GM23338 (cell line): ENCODE data around the gene ATF7. TPM values are rescaled to one million over a fixed set of nuclear protein-coding genes. Genes with fewer than 3 reads are reported as not detected.
"Not testable (repeated sequence)": the region's sequence is repeated elsewhere in the genome, so short reads cannot be mapped to it uniquely, and the experiment has no call there.

Experiments used
- ATAC-seq: fragments of 200-7000 bp; cut with Tn5 transposase; 3 replicates; pipeline ENCODE4 v1.9.1; 2020
- DNase-seq: peaks from one replicate; pipeline ENCODE4 v3.0.0-alpha.2; 2015; ENCODE audit warnings: low spot score
- H2AFZ ChIP-seq: fragments of 200-600 bp; sonication (generic); 2 replicates; pipeline ENCODE4 v1.8.0; 2016; ENCODE audit warnings: antibody characterized with exemption, mild to moderate bottlenecking, moderate library complexity
- H3F3A ChIP-seq: fragments of 200-600 bp; sonication (generic); replicated peaks from 2 replicates; pipeline ENCODE4 v1.8.0; 2017; ENCODE audit warnings: antibody characterized with exemption, mixed run types, low read depth
- H3K27ac ChIP-seq: fragments of 200-600 bp; sonication (generic); 2 replicates; pipeline ENCODE4 v1.6.1; 2016; ENCODE audit warnings: low read depth
- H3K27me3 ChIP-seq: fragments of 200-600 bp; sonication (generic); 2 replicates; pipeline ENCODE4 v1.8.0; 2016; ENCODE audit warnings: mild to moderate bottlenecking, mixed run types, moderate library complexity; ENCODE audit not compliant: insufficient read depth
- H3K36me3 ChIP-seq: fragments of 200-600 bp; sonication (generic); 2 replicates; pipeline ENCODE4 v1.8.0; 2016; ENCODE audit warnings: mild to moderate bottlenecking; ENCODE audit not compliant: insufficient read depth
- H3K4me1 ChIP-seq: fragments of 200-600 bp; sonication (generic); 2 replicates; pipeline ENCODE4 v1.8.0; 2016; ENCODE audit warnings: mild to moderate bottlenecking, moderate library complexity; ENCODE audit not compliant: insufficient read depth
- H3K4me2 ChIP-seq: fragments of 200-600 bp; sonication (generic); 2 replicates; pipeline ENCODE4 v1.7.1; 2017; ENCODE audit warnings: mixed run types
- H3K4me3 ChIP-seq: fragments of 200-600 bp; sonication (generic); 2 replicates; pipeline ENCODE4 v1.6.1; 2016; ENCODE audit warnings: mixed run types
- H3K79me2 ChIP-seq: fragments of 200-600 bp; sonication (generic); replicated peaks from 2 replicates; pipeline ENCODE4 v1.8.0; 2017; ENCODE audit warnings: mild to moderate bottlenecking; ENCODE audit not compliant: insufficient read depth
- H3K9me2 ChIP-seq: fragments of 200-600 bp; sonication (generic); 2 replicates; pipeline ENCODE4 v1.8.0; 2017; ENCODE audit not compliant: insufficient read depth
- H4K20me1 ChIP-seq: fragments of 200-600 bp; sonication (generic); replicated peaks from 2 replicates; pipeline ENCODE4 v1.8.0; 2017; ENCODE audit warnings: mild to moderate bottlenecking; ENCODE audit not compliant: insufficient read depth
- H3K27ac Mint-ChIP-seq: 2 replicates; pipeline ENCODE4 v1.8.0; 2020; ENCODE audit warnings: inconsistent platforms, mild to moderate bottlenecking, moderate library complexity, mixed read lengths
- H3K27me3 Mint-ChIP-seq: 3 replicates; pipeline ENCODE4 v1.8.0; 2022; ENCODE audit warnings: low read depth, mild to moderate bottlenecking, moderate library complexity, mixed read lengths, inconsistent platforms; ENCODE audit not compliant: insufficient read depth, poor library complexity
- H3K36me3 Mint-ChIP-seq: 3 replicates; pipeline ENCODE4 v1.8.0; 2021; ENCODE audit warnings: low read depth, mild to moderate bottlenecking, inconsistent platforms, moderate library complexity, mixed read lengths
- H3K4me1 Mint-ChIP-seq: 3 replicates; pipeline ENCODE4 v1.8.0; 2020; ENCODE audit warnings: mild to moderate bottlenecking, inconsistent platforms, mixed read lengths
- H3K4me3 Mint-ChIP-seq: 3 replicates; pipeline ENCODE4 v1.8.0; 2021; ENCODE audit warnings: moderate library complexity, mild to moderate bottlenecking, inconsistent platforms, mixed read lengths
- H3K9me3 Mint-ChIP-seq: 3 replicates; pipeline ENCODE4 v1.8.0; 2020; ENCODE audit warnings: moderate library complexity, mild to moderate bottlenecking, inconsistent platforms, mixed read lengths
- CREB1 ChIP-seq: fragments of 250-450 bp; sonication (Bioruptor Pico); IDR thresholded peaks from 2 replicates; pipeline ENCODE4 v1.5.0; 2020; ENCODE audit warnings: low read depth, mild to moderate bottlenecking, moderate library complexity
- EZH2phosphoT487 ChIP-seq: fragments of 200-600 bp; sonication (generic); IDR thresholded peaks from one replicate; pipeline ENCODE4 v1.8.1; 2018; ENCODE audit warnings: antibody characterized with exemption; ENCODE audit not compliant: unreplicated experiment
- JUNB ChIP-seq: IDR thresholded peaks from one replicate; pipeline ENCODE4 v1.6.1; 2016; ENCODE audit warnings: antibody characterized with exemption; ENCODE audit not compliant: unreplicated experiment
- POLR2AphosphoS5 ChIP-seq: IDR thresholded peaks from 2 replicates; pipeline ENCODE4 v1.6.1; 2016; ENCODE audit warnings: antibody characterized with exemption, low read depth
- STAT1 ChIP-seq: IDR thresholded peaks from one replicate; pipeline ENCODE4 v1.6.1; 2016; ENCODE audit warnings: antibody characterized with exemption; ENCODE audit not compliant: unreplicated experiment
- ZNF114 ChIP-seq: fragments of 250-450 bp; sonication (Bioruptor Pico); IDR thresholded peaks from 2 replicates; pipeline ENCODE4 v1.5.0; 2020; ENCODE audit warnings: mild to moderate bottlenecking, moderate library complexity
- ZNF331 ChIP-seq: fragments of 250-450 bp; sonication (Bioruptor Pico); IDR thresholded peaks from 2 replicates; pipeline ENCODE4 v1.5.0; 2020; ENCODE audit warnings: low read depth, mild to moderate bottlenecking, moderate library complexity
- polyA plus RNA-seq: library from polyadenylated mRNA; unstranded; fragments of >200 nt; fragmentation: Nextera tagmentation; extraction: Ambion mirVana; gene quantifications from 2 replicates; pipeline ENCODE4 v1.2.1, GENCODE V29; 2016
- total RNA-seq: library from RNA; depleted of rRNA; stranded (reverse); fragments of >200 nt; shearing (Covaris generic); gene quantifications from 2 replicates; pipeline ENCODE4 v1.2.3, GENCODE V29; 2014
- TF ChIP-seq, protein P1 (sequence below): fragments of 250-450 bp; sonication (Bioruptor Pico); IDR thresholded peaks from 2 replicates; pipeline ENCODE4 v1.5.0; 2020; ENCODE audit warnings: mild to moderate bottlenecking, moderate library complexity
- TF ChIP-seq, protein P2 (sequence below), 2 experiments: fragments of 200-600 bp in 1 of 2; sonication (generic) in 1 of 2; conservative IDR thresholded peaks; 2 replicates each; pipeline versions ENCODE4 v1.5.1 to v1.6.1; 2016 to 2017; ENCODE audit warnings: antibody characterized with exemption in 2 of 2, low read depth in 2 of 2, mild to moderate bottlenecking in 2 of 2, moderate library complexity in 1 of 2
- TF ChIP-seq, protein P3 (sequence below): IDR thresholded peaks from 2 replicates; pipeline ENCODE4 v1.6.1; 2016; ENCODE audit warnings: antibody characterized with exemption
- TF ChIP-seq, protein P4 (sequence below): IDR thresholded peaks from one replicate; pipeline ENCODE4 v1.6.1; 2018; ENCODE audit warnings: antibody characterized with exemption; ENCODE audit not compliant: unreplicated experiment

ATF7 gene
- total and polyA plus RNA-seq, 2 experiments from 2014 or later = 13.9 to 16.3 TPM

DNA sequence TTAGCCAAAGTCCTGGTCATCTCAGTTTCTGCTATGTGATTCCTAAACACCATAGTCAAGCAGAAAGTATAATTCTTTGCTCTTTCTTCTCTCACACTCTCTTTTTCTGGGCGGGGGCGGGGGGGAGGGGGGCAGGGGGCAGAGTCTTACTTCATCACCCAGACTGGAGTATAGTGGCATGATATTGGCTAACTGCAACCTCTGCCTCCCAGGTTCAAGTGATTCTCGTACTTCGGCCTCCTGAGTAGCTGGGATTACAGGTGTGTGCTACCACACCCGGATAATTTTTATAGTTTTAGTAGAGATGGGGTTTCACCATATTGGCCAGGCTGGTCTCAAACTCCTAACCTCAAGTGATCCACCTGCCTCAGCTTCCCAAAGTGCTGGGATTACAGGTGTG lies 60.8 kb downstream of the ATF7 start:
- not testable (repeated sequence) for H3K36me3 ChIP-seq, H4K20me1 ChIP-seq, ATAC-seq, DNase-seq, H3K27ac ChIP-seq, H3F3A ChIP-seq, H3K4me3 Mint-ChIP-seq, H3K79me2 ChIP-seq, H3K36me3 Mint-ChIP-seq, H2AFZ ChIP-seq, H3K27me3 ChIP-seq, H3K9me3 Mint-ChIP-seq, H3K9me2 ChIP-seq, H3K27me3 Mint-ChIP-seq, H3K27ac Mint-ChIP-seq, H3K4me2 ChIP-seq, H3K4me3 ChIP-seq
- peaks cover 31% of the 10 kb centered on the region for H3K4me1 ChIP-seq
- peaks cover 28% of the 10 kb centered on the region for H3K4me1 Mint-ChIP-seq

DNA sequence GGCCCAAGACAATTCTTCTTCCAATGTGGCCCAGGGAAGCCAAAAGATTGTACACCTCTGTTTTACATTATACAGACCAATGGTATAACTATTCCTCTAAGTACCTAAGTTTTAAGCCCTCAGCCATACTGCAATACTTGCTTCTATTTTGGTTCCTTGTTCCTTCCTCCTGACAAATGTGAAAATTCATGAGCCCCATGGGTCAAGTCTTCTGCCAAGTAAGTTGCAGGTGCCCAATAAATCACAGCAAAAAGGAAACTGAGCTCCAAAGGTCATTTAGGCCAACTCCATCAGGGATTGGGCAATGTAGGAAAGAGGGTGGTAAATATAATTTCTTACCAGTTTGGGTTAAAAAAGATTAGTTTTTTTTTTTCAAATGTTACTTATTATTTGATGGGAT lies 61.2 kb downstream of the ATF7 start:
- Mint-ChIP-seq H3K4me1 (peaks cover 25% of the 10 kb centered on the region), H3K36me3 (no peaks in the 10 kb centered on the region), H3K27ac (no peak overlapping the region), H3K27me3 (no peaks in the 10 kb centered on the region), H3K4me3 (no peak overlapping the region), H3K9me3 (no peaks in the 10 kb centered on the region)
- H3K4me3 ChIP-seq = no peak overlapping the region
- no peaks in the 10 kb centered on the region for H3K79me2 ChIP-seq
- no peaks in the 10 kb centered on the region for H3K9me2 ChIP-seq
- H3K36me3 ChIP-seq = no peaks in the 10 kb centered on the region
- DNase-seq (no peak), ATAC-seq (no peak)
- H3K27me3 ChIP-seq = no peaks in the 10 kb centered on the region
- H3K4me2 ChIP-seq = no peak overlapping the region
- no peak overlapping the region for H2AFZ ChIP-seq
- no peaks in the 10 kb centered on the region for H3F3A ChIP-seq
- peaks cover 27% of the 10 kb centered on the region for H3K4me1 ChIP-seq
- H3K27ac ChIP-seq = no peak overlapping the region
- no peaks in the 10 kb centered on the region for H4K20me1 ChIP-seq
- TF ChIP-seq JUNB (no peak), ZNF331 (CRISPR knock-in tag) (no peak), CREB1 (no peak), POLR2AphosphoS5 (no peak), STAT1 (no peak), EZH2phosphoT487 (no peak), ZNF114 (CRISPR knock-in tag) (no peak)
- TF ChIP-seq, protein P1, sequence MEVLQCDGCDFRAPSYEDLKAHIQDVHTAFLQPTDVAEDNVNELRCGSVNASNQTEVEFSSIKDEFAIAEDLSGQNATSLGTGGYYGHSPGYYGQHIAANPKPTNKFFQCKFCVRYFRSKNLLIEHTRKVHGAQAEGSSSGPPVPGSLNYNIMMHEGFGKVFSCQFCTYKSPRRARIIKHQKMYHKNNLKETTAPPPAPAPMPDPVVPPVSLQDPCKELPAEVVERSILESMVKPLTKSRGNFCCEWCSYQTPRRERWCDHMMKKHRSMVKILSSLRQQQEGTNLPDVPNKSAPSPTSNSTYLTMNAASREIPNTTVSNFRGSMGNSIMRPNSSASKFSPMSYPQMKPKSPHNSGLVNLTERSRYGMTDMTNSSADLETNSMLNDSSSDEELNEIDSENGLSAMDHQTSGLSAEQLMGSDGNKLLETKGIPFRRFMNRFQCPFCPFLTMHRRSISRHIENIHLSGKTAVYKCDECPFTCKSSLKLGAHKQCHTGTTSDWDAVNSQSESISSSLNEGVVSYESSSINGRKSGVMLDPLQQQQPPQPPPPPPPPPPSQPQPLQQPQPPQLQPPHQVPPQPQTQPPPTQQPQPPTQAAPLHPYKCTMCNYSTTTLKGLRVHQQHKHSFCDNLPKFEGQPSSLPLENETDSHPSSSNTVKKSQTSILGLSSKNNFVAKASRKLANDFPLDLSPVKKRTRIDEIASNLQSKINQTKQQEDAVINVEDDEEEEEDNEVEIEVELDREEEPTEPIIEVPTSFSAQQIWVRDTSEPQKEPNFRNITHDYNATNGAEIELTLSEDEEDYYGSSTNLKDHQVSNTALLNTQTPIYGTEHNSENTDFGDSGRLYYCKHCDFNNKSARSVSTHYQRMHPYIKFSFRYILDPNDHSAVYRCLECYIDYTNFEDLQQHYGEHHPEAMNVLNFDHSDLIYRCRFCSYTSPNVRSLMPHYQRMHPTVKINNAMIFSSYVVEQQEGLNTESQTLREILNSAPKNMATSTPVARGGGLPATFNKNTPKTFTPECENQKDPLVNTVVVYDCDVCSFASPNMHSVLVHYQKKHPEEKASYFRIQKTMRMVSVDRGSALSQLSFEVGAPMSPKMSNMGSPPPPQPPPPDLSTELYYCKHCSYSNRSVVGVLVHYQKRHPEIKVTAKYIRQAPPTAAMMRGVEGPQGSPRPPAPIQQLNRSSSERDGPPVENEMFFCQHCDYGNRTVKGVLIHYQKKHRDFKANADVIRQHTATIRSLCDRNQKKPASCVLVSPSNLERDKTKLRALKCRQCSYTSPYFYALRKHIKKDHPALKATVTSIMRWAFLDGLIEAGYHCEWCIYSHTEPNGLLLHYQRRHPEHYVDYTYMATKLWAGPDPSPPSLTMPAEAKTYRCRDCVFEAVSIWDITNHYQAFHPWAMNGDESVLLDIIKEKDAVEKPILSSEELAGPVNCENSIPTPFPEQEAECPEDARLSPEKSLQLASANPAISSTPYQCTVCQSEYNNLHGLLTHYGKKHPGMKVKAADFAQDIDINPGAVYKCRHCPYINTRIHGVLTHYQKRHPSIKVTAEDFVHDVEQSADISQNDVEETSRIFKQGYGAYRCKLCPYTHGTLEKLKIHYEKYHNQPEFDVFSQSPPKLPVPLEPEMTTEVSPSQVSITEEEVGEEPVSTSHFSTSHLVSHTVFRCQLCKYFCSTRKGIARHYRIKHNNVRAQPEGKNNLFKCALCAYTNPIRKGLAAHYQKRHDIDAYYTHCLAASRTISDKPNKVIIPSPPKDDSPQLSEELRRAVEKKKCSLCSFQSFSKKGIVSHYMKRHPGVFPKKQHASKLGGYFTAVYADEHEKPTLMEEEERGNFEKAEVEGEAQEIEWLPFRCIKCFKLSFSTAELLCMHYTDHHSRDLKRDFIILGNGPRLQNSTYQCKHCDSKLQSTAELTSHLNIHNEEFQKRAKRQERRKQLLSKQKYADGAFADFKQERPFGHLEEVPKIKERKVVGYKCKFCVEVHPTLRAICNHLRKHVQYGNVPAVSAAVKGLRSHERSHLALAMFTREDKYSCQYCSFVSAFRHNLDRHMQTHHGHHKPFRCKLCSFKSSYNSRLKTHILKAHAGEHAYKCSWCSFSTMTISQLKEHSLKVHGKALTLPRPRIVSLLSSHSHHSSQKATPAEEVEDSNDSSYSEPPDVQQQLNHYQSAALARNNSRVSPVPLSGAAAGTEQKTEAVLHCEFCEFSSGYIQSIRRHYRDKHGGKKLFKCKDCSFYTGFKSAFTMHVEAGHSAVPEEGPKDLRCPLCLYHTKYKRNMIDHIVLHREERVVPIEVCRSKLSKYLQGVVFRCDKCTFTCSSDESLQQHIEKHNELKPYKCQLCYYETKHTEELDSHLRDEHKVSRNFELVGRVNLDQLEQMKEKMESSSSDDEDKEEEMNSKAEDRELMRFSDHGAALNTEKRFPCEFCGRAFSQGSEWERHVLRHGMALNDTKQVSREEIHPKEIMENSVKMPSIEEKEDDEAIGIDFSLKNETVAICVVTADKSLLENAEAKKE = no peak
- TF ChIP-seq, protein P2, sequence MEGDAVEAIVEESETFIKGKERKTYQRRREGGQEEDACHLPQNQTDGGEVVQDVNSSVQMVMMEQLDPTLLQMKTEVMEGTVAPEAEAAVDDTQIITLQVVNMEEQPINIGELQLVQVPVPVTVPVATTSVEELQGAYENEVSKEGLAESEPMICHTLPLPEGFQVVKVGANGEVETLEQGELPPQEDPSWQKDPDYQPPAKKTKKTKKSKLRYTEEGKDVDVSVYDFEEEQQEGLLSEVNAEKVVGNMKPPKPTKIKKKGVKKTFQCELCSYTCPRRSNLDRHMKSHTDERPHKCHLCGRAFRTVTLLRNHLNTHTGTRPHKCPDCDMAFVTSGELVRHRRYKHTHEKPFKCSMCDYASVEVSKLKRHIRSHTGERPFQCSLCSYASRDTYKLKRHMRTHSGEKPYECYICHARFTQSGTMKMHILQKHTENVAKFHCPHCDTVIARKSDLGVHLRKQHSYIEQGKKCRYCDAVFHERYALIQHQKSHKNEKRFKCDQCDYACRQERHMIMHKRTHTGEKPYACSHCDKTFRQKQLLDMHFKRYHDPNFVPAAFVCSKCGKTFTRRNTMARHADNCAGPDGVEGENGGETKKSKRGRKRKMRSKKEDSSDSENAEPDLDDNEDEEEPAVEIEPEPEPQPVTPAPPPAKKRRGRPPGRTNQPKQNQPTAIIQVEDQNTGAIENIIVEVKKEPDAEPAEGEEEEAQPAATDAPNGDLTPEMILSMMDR (conservative IDR thresholded peaks at IDR 0.05; ENCODE audit: low read depth in 2 of 2) = no peak
- TF ChIP-seq, protein P3, sequence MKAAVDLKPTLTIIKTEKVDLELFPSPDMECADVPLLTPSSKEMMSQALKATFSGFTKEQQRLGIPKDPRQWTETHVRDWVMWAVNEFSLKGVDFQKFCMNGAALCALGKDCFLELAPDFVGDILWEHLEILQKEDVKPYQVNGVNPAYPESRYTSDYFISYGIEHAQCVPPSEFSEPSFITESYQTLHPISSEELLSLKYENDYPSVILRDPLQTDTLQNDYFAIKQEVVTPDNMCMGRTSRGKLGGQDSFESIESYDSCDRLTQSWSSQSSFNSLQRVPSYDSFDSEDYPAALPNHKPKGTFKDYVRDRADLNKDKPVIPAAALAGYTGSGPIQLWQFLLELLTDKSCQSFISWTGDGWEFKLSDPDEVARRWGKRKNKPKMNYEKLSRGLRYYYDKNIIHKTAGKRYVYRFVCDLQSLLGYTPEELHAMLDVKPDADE = no peak
- TF ChIP-seq, protein P4, sequence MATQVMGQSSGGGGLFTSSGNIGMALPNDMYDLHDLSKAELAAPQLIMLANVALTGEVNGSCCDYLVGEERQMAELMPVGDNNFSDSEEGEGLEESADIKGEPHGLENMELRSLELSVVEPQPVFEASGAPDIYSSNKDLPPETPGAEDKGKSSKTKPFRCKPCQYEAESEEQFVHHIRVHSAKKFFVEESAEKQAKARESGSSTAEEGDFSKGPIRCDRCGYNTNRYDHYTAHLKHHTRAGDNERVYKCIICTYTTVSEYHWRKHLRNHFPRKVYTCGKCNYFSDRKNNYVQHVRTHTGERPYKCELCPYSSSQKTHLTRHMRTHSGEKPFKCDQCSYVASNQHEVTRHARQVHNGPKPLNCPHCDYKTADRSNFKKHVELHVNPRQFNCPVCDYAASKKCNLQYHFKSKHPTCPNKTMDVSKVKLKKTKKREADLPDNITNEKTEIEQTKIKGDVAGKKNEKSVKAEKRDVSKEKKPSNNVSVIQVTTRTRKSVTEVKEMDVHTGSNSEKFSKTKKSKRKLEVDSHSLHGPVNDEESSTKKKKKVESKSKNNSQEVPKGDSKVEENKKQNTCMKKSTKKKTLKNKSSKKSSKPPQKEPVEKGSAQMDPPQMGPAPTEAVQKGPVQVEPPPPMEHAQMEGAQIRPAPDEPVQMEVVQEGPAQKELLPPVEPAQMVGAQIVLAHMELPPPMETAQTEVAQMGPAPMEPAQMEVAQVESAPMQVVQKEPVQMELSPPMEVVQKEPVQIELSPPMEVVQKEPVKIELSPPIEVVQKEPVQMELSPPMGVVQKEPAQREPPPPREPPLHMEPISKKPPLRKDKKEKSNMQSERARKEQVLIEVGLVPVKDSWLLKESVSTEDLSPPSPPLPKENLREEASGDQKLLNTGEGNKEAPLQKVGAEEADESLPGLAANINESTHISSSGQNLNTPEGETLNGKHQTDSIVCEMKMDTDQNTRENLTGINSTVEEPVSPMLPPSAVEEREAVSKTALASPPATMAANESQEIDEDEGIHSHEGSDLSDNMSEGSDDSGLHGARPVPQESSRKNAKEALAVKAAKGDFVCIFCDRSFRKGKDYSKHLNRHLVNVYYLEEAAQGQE = no peak
